MM.1S (cell line): Measurements from ENCODE around the gene SLAIN2.
"Not testable (repeated sequence)": the region's sequence is repeated elsewhere in the genome, so short reads cannot be mapped to it uniquely, and the experiment has no call there.

ENCODE experiments used
- DNase-seq: peaks from one replicate; pipeline ENCODE4 v3.0.0-alpha.2; 2015
- H2AFZ ChIP-seq: fragments of 300-600 bp; sonication (generic); 2 replicates; pipeline ENCODE4 v1.6.0; 2016; ENCODE audit warnings: antibody characterized with exemption, low read length
- H3F3A ChIP-seq: fragments of 300-600 bp; sonication (generic); 2 replicates; pipeline ENCODE4 v1.6.1; 2016; ENCODE audit warnings: mild to moderate bottlenecking, antibody characterized with exemption, low read length, moderate library complexity, mixed read lengths; ENCODE audit not compliant: insufficient read depth
- H3K27ac ChIP-seq: fragments of 300-600 bp; sonication (generic); 2 replicates; pipeline ENCODE4 v1.5.1; 2016; ENCODE audit warnings: mild to moderate bottlenecking, low read length
- H3K27me3 ChIP-seq: fragments of 300-600 bp; sonication (generic); replicated peaks from 2 replicates; pipeline ENCODE4 v1.6.0; 2016; ENCODE audit warnings: low read length; ENCODE audit not compliant: insufficient read depth
- H3K36me3 ChIP-seq: fragments of 300-600 bp; sonication (generic); replicated peaks from 2 replicates; pipeline ENCODE4 v1.6.1; 2016; ENCODE audit warnings: mild to moderate bottlenecking, low read length, mixed read lengths; ENCODE audit not compliant: insufficient read depth
- H3K4me1 ChIP-seq: fragments of 300-600 bp; sonication (generic); 2 replicates; pipeline ENCODE4 v1.6.1; 2016; ENCODE audit warnings: low read length, mixed read lengths
- H3K4me2 ChIP-seq: fragments of 300-600 bp; sonication (generic); 2 replicates; pipeline ENCODE4 v1.6.0; 2016; ENCODE audit warnings: low read depth, low read length
- H3K4me3 ChIP-seq: fragments of 300-600 bp; sonication (generic); 2 replicates; pipeline ENCODE4 v1.5.1; 2016; ENCODE audit warnings: low read length, mixed read lengths
- H3K79me2 ChIP-seq: fragments of 300-600 bp; sonication (generic); 2 replicates; pipeline ENCODE4 v1.6.1; 2016; ENCODE audit warnings: mixed run types, low read length, mixed read lengths
- H3K9ac ChIP-seq: fragments of 300-600 bp; sonication (generic); 2 replicates; pipeline ENCODE4 v1.6.1; 2016; ENCODE audit warnings: low read length, mixed read lengths
- H3K9me2 ChIP-seq: fragments of 300-600 bp; sonication (generic); replicated peaks from 2 replicates; pipeline ENCODE4 v1.6.1; 2016; ENCODE audit warnings: mild to moderate bottlenecking, low read length, mixed read lengths; ENCODE audit not compliant: insufficient read depth
- H3K9me3 ChIP-seq: fragments of 300-600 bp; sonication (generic); replicated peaks from 2 replicates; pipeline ENCODE4 v1.6.1; 2016; ENCODE audit warnings: mild to moderate bottlenecking, low read length, mixed read lengths; ENCODE audit not compliant: insufficient read depth
- H4K20me1 ChIP-seq: fragments of 300-600 bp; sonication (generic); 2 replicates; pipeline ENCODE4 v1.6.1; 2016; ENCODE audit warnings: mild to moderate bottlenecking, low read length, moderate library complexity, mixed read lengths; ENCODE audit not compliant: insufficient read depth
- EZH2 ChIP-seq: fragments of 300-600 bp; sonication (generic); optimal IDR thresholded peaks from 2 replicates; pipeline ENCODE3; 2017; ENCODE audit warnings: low read depth, mild to moderate bottlenecking, antibody characterized with exemption, low read length, mixed read lengths
- EZH2phosphoT487 ChIP-seq: fragments of 300-600 bp; sonication (generic); IDR thresholded peaks from 2 replicates; pipeline ENCODE4 v1.6.1; 2018; ENCODE audit warnings: antibody characterized with exemption, low read length
- TF ChIP-seq, protein P1 (sequence below): fragments of 300-600 bp; sonication (generic); IDR thresholded peaks from 2 replicates; pipeline ENCODE4 v1.5.1; 2016; ENCODE audit warnings: antibody characterized with exemption, low read length, mixed read lengths

Gene SLAIN2

DNA sequence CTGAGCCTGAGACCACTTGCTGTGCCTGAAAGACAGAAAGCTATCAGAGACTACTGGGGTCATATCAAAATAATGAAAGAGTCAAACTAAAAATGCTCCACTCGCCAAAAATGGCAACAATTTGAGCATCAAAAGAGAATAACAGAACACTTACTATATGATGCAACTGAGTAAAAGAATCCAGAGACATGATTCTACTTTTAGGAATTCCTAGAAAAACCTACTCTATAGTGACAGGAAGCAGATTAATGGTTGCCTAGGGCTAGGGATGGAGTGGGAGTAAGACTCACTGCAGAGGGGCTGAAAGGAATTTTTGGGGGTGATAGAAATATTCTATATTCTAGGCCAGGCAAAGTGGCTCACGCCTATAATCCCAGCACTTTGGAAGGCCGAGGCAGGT lies 29.4 kb upstream of the SLAIN2 start:
- Histone ChIP-seq H3K79me2 (no peaks in the 10 kb centered on the region), H3K4me2 (no peak overlapping the region), H4K20me1 (no peaks in the 10 kb centered on the region), H3K4me1 (no peaks in the 10 kb centered on the region), H3K27me3 (no peaks in the 10 kb centered on the region), H2AFZ (no peak overlapping the region), H3K9me2 (no peaks in the 10 kb centered on the region), H3F3A (no peaks in the 10 kb centered on the region), H3K9me3 (no peaks in the 10 kb centered on the region), H3K36me3 (no peaks in the 10 kb centered on the region), H3K9ac (no peak overlapping the region), H3K4me3 (no peak overlapping the region), H3K27ac (no peak overlapping the region)
- DNase-seq, result no peak
- TF ChIP-seq EZH2 (no peak), EZH2phosphoT487 (no peak)
- TF ChIP-seq, protein P1, sequence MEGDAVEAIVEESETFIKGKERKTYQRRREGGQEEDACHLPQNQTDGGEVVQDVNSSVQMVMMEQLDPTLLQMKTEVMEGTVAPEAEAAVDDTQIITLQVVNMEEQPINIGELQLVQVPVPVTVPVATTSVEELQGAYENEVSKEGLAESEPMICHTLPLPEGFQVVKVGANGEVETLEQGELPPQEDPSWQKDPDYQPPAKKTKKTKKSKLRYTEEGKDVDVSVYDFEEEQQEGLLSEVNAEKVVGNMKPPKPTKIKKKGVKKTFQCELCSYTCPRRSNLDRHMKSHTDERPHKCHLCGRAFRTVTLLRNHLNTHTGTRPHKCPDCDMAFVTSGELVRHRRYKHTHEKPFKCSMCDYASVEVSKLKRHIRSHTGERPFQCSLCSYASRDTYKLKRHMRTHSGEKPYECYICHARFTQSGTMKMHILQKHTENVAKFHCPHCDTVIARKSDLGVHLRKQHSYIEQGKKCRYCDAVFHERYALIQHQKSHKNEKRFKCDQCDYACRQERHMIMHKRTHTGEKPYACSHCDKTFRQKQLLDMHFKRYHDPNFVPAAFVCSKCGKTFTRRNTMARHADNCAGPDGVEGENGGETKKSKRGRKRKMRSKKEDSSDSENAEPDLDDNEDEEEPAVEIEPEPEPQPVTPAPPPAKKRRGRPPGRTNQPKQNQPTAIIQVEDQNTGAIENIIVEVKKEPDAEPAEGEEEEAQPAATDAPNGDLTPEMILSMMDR, result no peak

- not testable (repeated sequence) for DNase-seq, H3K9me3 ChIP-seq, H3K9me2 ChIP-seq, H3K79me2 ChIP-seq, H3K27me3 ChIP-seq, H3K36me3 ChIP-seq, H3K4me2 ChIP-seq, H3K4me1 ChIP-seq, H3F3A ChIP-seq, H3K27ac ChIP-seq, H3K4me3 ChIP-seq, H2AFZ ChIP-seq, H4K20me1 ChIP-seq, H3K9ac ChIP-seq
Measured at GRCh38 chr4:48314746-48315145, 26.6 kb upstream of the SLAIN2 start.

GRCh38 chr4:48315728-48316630 lies 25.4 kb upstream of the SLAIN2 start:
- Histone ChIP-seq H3K36me3 (no peaks in the 10 kb centered on the region), H3K79me2 (no peaks in the 10 kb centered on the region), H3F3A (no peaks in the 10 kb centered on the region), H4K20me1 (no peaks in the 10 kb centered on the region), H2AFZ (no peak overlapping the region), H3K27me3 (no peaks in the 10 kb centered on the region), H3K4me3 (no peak overlapping the region), H3K9me3 (no peaks in the 10 kb centered on the region), H3K4me2 (no peak overlapping the region), H3K9ac (no peak overlapping the region), H3K4me1 (no peaks in the 10 kb centered on the region), H3K27ac (no peak overlapping the region), H3K9me2 (no peaks in the 10 kb centered on the region)
- TF ChIP-seq EZH2phosphoT487, result no peak
- TF ChIP-seq EZH2, result no peak
- TF ChIP-seq, protein P1, result peak; percentile 76
- DNase-seq, result peak; percentile 44

DNA sequence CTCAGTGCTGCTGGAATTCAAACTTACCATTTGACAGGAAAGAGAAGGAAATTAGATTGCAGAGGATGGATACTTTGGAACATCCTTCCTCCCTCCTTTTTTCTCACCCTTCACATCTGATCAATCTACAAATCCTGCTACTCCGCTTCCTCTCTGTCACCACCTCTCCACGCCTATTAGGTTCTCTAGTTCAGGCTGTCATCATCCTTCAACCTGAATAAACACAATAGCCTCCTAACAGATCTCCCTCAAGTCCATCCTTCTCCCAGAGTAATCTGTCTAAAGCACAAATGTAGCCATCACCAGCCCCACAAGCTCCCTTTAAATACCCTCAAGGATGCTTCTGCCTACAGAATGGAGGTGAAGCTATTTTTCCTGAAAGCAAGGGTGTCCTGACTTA lies 20.0 kb upstream of the SLAIN2 start:
- H3K9me3 ChIP-seq, result no peaks in the 10 kb centered on the region
- no peaks in the 10 kb centered on the region for H3K27me3 ChIP-seq
- no peak overlapping the region for H3K4me2 ChIP-seq
- no peaks in the 10 kb centered on the region for H4K20me1 ChIP-seq
- no peaks in the 10 kb centered on the region for H3K79me2 ChIP-seq
- no peaks in the 10 kb centered on the region for H3F3A ChIP-seq
- H3K27ac ChIP-seq, result no peak overlapping the region
- H3K36me3 ChIP-seq, result no peaks in the 10 kb centered on the region
- H2AFZ ChIP-seq, result no peak overlapping the region
- H3K9ac ChIP-seq, result no peak overlapping the region
- H3K9me2 ChIP-seq, result no peaks in the 10 kb centered on the region
- H3K4me1 ChIP-seq, result no peaks in the 10 kb centered on the region
- H3K4me3 ChIP-seq, result no peak overlapping the region
- no peak for TF ChIP-seq EZH2
- TF ChIP-seq EZH2phosphoT487, result no peak
- TF ChIP-seq, protein P1, result no peak
- DNase-seq, result no peak
